Measurements from ENCODE around the gene MYH14. TPM values are rescaled to one million over a fixed set of nuclear protein-coding genes. Genes with fewer than 3 reads are reported as not detected.

MYH14 gene
- total RNA-seq, 1 donor from 2014 or later, result 0.59 TPM

GRCh38 chr19:50162988-50163387 is 40.4 kb upstream of the MYH14 start, which contains the start of gene IZUMO2:
Gene IZUMO2, minus strand, starts transcription at chr19:50163281. Its CDS starts 87 bp downstream, at chr19:50163194.
- H3K27me3 Mint-ChIP-seq (ENCODE audit: unreplicated experiment), result peaks cover 7% of the 10 kb centered on the region
- H3K9me3 Mint-ChIP-seq (ENCODE audit: unreplicated experiment), result peaks cover 4% of the 10 kb centered on the region
- H3K4me3 Mint-ChIP-seq (ENCODE audit: unreplicated experiment), result peak within 1 kb of the TSS; percentile 72
- peak; percentile 66 for DNase-seq
- H3K36me3 Mint-ChIP-seq (ENCODE audit: unreplicated experiment), result no peaks in the 10 kb centered on the region
- H3K27ac Mint-ChIP-seq (ENCODE audit: unreplicated experiment), result no peak within 1 kb of the TSS
- TF ChIP-seq CTCF (IDR thresholded peaks at IDR 0.05; ENCODE audit: partially characterized antibody, unreplicated experiment), result no peak
- H3K4me1 Mint-ChIP-seq (ENCODE audit: low read depth, unreplicated experiment), result no peaks in the 10 kb centered on the region

- H3K27ac Mint-ChIP-seq (ENCODE audit: unreplicated experiment), result no peak overlapping the region
- H3K4me3 Mint-ChIP-seq (ENCODE audit: unreplicated experiment), result no peak overlapping the region
- no peaks in the 10 kb centered on the region for H3K4me1 Mint-ChIP-seq (ENCODE audit: low read depth, unreplicated experiment)
- H3K9me3 Mint-ChIP-seq (ENCODE audit: unreplicated experiment), result peaks cover 3% of the 10 kb centered on the region
- peaks cover 9% of the 10 kb centered on the region for H3K27me3 Mint-ChIP-seq (ENCODE audit: unreplicated experiment)
- no peak for TF ChIP-seq CTCF (IDR thresholded peaks at IDR 0.05; ENCODE audit: partially characterized antibody, unreplicated experiment)
- no peaks in the 10 kb centered on the region for H3K36me3 Mint-ChIP-seq (ENCODE audit: unreplicated experiment)
- peak; percentile 26 for DNase-seq
Observed at GRCh38 chr19:50167314-50167721, 36.1 kb upstream of the MYH14 start.

- Mint-ChIP-seq H3K27ac (ENCODE audit: unreplicated experiment) (no peak overlapping the region), H3K4me3 (ENCODE audit: unreplicated experiment) (no peak overlapping the region), H3K36me3 (ENCODE audit: unreplicated experiment) (no peaks in the 10 kb centered on the region), H3K9me3 (ENCODE audit: unreplicated experiment) (peaks cover 1% of the 10 kb centered on the region), H3K27me3 (ENCODE audit: unreplicated experiment) (peaks cover 8% of the 10 kb centered on the region), H3K4me1 (ENCODE audit: low read depth, unreplicated experiment) (no peaks in the 10 kb centered on the region)
- no peak for DNase-seq
- no peak for TF ChIP-seq CTCF (IDR thresholded peaks at IDR 0.05; ENCODE audit: partially characterized antibody, unreplicated experiment)
Observed at GRCh38 chr19:50171752-50172151, 31.7 kb upstream of the MYH14 start.

- Mint-ChIP-seq H3K9me3 (ENCODE audit: unreplicated experiment) (peaks cover 1% of the 10 kb centered on the region), H3K4me3 (ENCODE audit: unreplicated experiment) (no peak overlapping the region), H3K4me1 (ENCODE audit: low read depth, unreplicated experiment) (no peaks in the 10 kb centered on the region), H3K27ac (ENCODE audit: unreplicated experiment) (no peak overlapping the region), H3K27me3 (ENCODE audit: unreplicated experiment) (peaks cover 5% of the 10 kb centered on the region), H3K36me3 (ENCODE audit: unreplicated experiment) (no peaks in the 10 kb centered on the region)
- DNase-seq, result no peak
- TF ChIP-seq CTCF (IDR thresholded peaks at IDR 0.05; ENCODE audit: partially characterized antibody, unreplicated experiment), result no peak
Observed at GRCh38 chr19:50172726-50173125, 30.7 kb upstream of the MYH14 start.

- Mint-ChIP-seq H3K27ac (ENCODE audit: unreplicated experiment) (no peak overlapping the region), H3K9me3 (ENCODE audit: unreplicated experiment) (peaks cover 1% of the 10 kb centered on the region), H3K27me3 (ENCODE audit: unreplicated experiment) (peaks cover 5% of the 10 kb centered on the region), H3K4me1 (ENCODE audit: low read depth, unreplicated experiment) (no peaks in the 10 kb centered on the region), H3K36me3 (ENCODE audit: unreplicated experiment) (no peaks in the 10 kb centered on the region), H3K4me3 (ENCODE audit: unreplicated experiment) (no peak overlapping the region)
- DNase-seq, result no peak
- no peak for TF ChIP-seq CTCF (IDR thresholded peaks at IDR 0.05; ENCODE audit: partially characterized antibody, unreplicated experiment)
Observed at GRCh38 chr19:50173127-50173526, 30.3 kb upstream of the MYH14 start.

All from glutamatergic neuron (in vitro differentiated cells).